ENCODE data around the gene GCLM. TPM values are rescaled to one million over a fixed set of nuclear protein-coding genes. Genes with fewer than 3 reads are reported as not detected.

GCLM gene
- total and polyA plus RNA-seq, 7 donors, result 3.9 to 8.4 (median 6.1) TPM

GRCh38 chr1:93841771-93842170, 67.5 kb downstream of the GCLM start:
- no peak for DNase-seq
- Histone ChIP-seq H3K36me3 (no peaks in the 10 kb centered on the region), H3K9me3 (no peaks in the 10 kb centered on the region), H3K4me1 (peaks cover 0 to 24% (median 23%) of the 10 kb centered on the region in 4 donors), H3K27ac (no peak overlapping the region), H3K27me3 (no peaks in the 10 kb centered on the region), H3K4me3 (no peak overlapping the region)
- TF ChIP-seq CTCF (IDR thresholded peaks at IDR 0.05) (no peak), EP300 (IDR thresholded peaks at IDR 0.05) (no peak), POLR2AphosphoS5 (IDR thresholded peaks at IDR 0.05) (no peak), POLR2A (IDR thresholded peaks at IDR 0.05) (no peak)
- 96 to 97% methylated on average over 3 of the region's 3 CpGs for WGBS, 2 donors
- intact Hi-C loops (cut with DNase I), result loop anchor here (10.0 kb wide), 2 partner anchors 393 to 537 kb away; partner anchors contain the start of gene ARHGAP29

- 94 to 98% methylated on average over 4 of the region's 4 CpGs for WGBS, 2 donors
- Histone ChIP-seq H3K27me3 (no peaks in the 10 kb centered on the region), H3K4me1 (peaks cover 0 to 24% (median 22%) of the 10 kb centered on the region in 4 donors), H3K36me3 (no peaks in the 10 kb centered on the region), H3K4me3 (no peak overlapping the region), H3K9me3 (no peaks in the 10 kb centered on the region), H3K27ac (no peak overlapping the region)
- no peak for DNase-seq
- TF ChIP-seq POLR2A (IDR thresholded peaks at IDR 0.05) (no peak), CTCF (IDR thresholded peaks at IDR 0.05) (no peak), EP300 (IDR thresholded peaks at IDR 0.05) (no peak), POLR2AphosphoS5 (IDR thresholded peaks at IDR 0.05) (no peak)
- intact Hi-C loops (cut with DNase I), result loop anchor here (10.0 kb wide), 2 partner anchors 394 to 536 kb away; partner anchors contain the start of gene ARHGAP29
Measured at GRCh38 chr1:93840956-93841482, 68.2 kb downstream of the GCLM start.

GRCh38 chr1:93839753-93840152, 69.5 kb downstream of the GCLM start:
- TF ChIP-seq POLR2A (IDR thresholded peaks at IDR 0.05) (no peak), POLR2AphosphoS5 (IDR thresholded peaks at IDR 0.05) (no peak)
- no peak overlapping the region for H3K27ac ChIP-seq
- H3K9me3 ChIP-seq, result no peaks in the 10 kb centered on the region
- H3K4me3 ChIP-seq, result no peak overlapping the region
- H3K27me3 ChIP-seq, result no peaks in the 10 kb centered on the region
- WGBS, 2 donors, result 91 to 95% methylated on average over 2 of the region's 2 CpGs
- intact Hi-C loops (cut with DNase I), result loop anchor here (10.0 kb wide), 2 partner anchors 395 to 535 kb away; partner anchors contain the start of gene ARHGAP29
- peaks cover 0 to 11% (median 10%) of the 10 kb centered on the region in 4 donors for H3K4me1 ChIP-seq
- no peak for DNase-seq
- no peaks in the 10 kb centered on the region for H3K36me3 ChIP-seq

GRCh38 chr1:93839307-93839706, 69.9 kb downstream of the GCLM start:
- H3K27me3 ChIP-seq, result no peaks in the 10 kb centered on the region
- TF ChIP-seq POLR2AphosphoS5 (IDR thresholded peaks at IDR 0.05) (no peak), POLR2A (IDR thresholded peaks at IDR 0.05) (no peak)
- intact Hi-C loops (cut with DNase I), result no loop called here

GRCh38 chr1:93837961-93838360, 71.3 kb downstream of the GCLM start:
- no peak overlapping the region for H3K4me3 ChIP-seq
- 98 to 99% methylated on average over 3 of the region's 3 CpGs for WGBS, 2 donors
- H3K27ac ChIP-seq, result no peak overlapping the region
- intact Hi-C loops (cut with DNase I), result no loop called here
- peaks cover 0 to 5% (median 0%) of the 10 kb centered on the region in 4 donors for H3K9me3 ChIP-seq
- H3K27me3 ChIP-seq, result no peaks in the 10 kb centered on the region
- no peaks in the 10 kb centered on the region for H3K4me1 ChIP-seq
- TF ChIP-seq POLR2A (IDR thresholded peaks at IDR 0.05), result no peak
- H3K36me3 ChIP-seq, result no peaks in the 10 kb centered on the region
- no peak for DNase-seq

More at GRCh38 chr1:93839307-93839706, 69.9 kb downstream of the GCLM start:
- 39 to 48% methylated on average over 1 of the region's 1 CpG for WGBS, 2 donors
- DNase-seq, result no peak
- Histone ChIP-seq H3K9me3 (no peaks in the 10 kb centered on the region), H3K4me1 (peaks cover 0 to 7% (median 5%) of the 10 kb centered on the region in 4 donors), H3K27ac (no peak overlapping the region), H3K4me3 (no peak overlapping the region), H3K36me3 (no peaks in the 10 kb centered on the region)

Small RNA genes within 50 kb of the gene (small RNA-seq; reads per million reads assigned to genes)
- gene AL117351.2 (0 reads per million in 3 donors), gene MIR760 (0.18 to 1.8 (median 1.5) reads per million in 3 donors)

Other genes with a start within 250 kb of the GCLM start
- gene BCAR3, start 227.6 kb downstream of the GCLM start, total RNA-seq, result 10 to 100 TPM; 12.3 to 22.1 (median 18.2) TPM
- 10 to 100 TPM; 24.8 to 43.2 (median 39.5) TPM for gene BCAR3, start 227.6 kb downstream of the GCLM start, polyA plus RNA-seq
- gene DNTTIP2, start 30.2 kb downstream of the GCLM start, total RNA-seq, result 10 to 100 TPM; 24.6 to 48.9 (median 35.3) TPM
- gene DNTTIP2, start 30.2 kb downstream of the GCLM start, polyA plus RNA-seq, result 10 to 100 TPM; 22.2 to 29.5 (median 23.4) TPM
- 1 to 10 TPM in 1 of 4 donors, under 1 TPM in 3; 0.14 to 1.1 (median 0.50) TPM for gene ABCA4, start 211.7 kb upstream of the GCLM start, total RNA-seq
- under 1 TPM in 1 of 3 donors, not detected in 2; 0.16 TPM for gene ABCA4, start 211.7 kb upstream of the GCLM start, polyA plus RNA-seq

All from sigmoid colon (tissue), 7 donors.